NCI-H187 (cell line): Measurements from ENCODE around the gene ADAT3.
"Not testable (repeated sequence)": the region's sequence is repeated elsewhere in the genome, so short reads cannot be mapped to it uniquely, and the experiment has no call there.

ENCODE experiments used
- DNase-seq, 2 experiments: peaks; one replicate each; lab custom pipeline; 2025; lab: John Stamatoyannopoulos, UW

The ADAT3 gene

DNA sequence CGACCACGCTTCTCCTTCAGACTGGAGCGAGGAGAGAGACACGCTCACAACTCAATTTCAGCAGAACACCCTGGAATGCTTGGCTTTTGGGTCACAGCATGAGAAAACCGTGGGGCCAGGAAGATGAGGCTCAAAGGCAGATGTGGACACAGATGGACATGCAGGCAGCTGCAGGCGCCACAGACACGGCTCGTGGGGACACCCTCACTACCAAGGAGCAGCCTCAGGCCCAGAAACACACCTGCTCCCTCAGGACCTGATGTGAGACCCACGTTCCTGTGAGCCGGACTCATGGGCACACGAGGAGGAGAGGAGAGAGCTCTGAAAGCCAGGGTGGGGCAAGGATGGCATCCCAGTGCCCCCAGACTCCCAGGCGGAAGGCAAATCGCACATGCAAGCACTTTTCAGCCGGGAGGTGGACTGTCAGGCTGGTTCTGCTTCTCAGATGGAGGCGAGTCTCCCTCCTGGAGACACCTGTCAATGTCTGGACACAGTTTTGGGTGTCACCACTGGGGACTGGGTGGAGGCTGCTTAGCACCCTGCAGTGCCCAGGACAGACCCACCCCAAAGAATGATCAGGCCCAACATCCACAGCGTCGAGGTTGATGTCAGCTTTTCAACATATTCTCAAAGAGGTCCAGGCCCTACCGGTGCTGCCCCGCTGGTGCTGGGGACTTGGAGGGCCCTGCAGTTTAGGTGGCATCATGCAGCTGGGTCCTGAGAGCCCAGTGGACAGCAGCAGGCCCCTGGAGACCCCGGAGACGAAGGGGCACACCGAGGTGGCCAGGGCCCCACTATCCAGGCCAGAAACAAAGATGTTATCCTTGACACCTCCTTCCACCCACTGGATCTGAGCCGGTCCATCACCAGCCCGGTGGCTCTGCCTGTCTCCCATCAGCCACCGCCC lies 22.2 kb upstream of the ADAT3 start:
- DNase-seq: no peak

DNA sequence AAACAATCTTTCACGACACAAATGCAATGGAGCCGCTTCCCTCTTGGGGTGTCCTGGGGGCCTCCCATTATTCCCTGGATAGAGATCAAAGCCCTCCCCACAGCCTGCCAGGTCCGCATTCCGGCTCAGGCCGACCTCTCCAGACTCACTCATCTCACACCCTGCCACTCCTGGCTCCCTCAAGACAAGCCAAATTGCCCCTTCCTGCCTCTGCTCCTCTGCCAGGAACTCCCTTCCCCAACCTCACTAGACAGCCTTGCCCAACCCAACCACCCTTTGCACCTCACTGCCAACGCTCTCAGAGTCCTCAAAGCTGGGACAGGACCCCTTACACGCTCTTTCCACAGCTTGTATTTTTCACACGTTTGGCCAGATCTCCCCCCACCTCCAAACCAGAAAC lies 21.4 kb upstream of the ADAT3 start:
- no peak for DNase-seq

DNA sequence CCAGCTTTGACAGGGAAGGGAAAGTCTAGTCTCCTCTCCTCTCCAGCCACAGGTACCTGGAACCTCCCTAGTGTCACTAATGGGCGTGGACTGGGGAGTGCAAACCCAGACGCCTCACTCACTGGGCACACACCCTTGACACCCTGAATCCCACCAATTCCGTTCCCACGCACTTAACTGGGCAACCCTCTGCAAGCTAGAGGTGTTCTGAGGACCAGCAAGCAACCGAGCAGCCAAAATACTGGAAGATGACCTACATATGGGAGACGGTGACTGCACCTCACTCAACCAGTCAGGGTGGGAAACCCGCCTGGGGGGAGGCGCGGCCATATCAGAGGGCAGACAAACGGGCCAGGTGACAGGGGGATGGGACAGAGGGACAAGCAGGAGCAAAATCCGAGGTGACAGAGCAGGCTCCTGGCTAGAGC lies 20.9 kb upstream of the ADAT3 start:
- DNase-seq: no peak

DNA sequence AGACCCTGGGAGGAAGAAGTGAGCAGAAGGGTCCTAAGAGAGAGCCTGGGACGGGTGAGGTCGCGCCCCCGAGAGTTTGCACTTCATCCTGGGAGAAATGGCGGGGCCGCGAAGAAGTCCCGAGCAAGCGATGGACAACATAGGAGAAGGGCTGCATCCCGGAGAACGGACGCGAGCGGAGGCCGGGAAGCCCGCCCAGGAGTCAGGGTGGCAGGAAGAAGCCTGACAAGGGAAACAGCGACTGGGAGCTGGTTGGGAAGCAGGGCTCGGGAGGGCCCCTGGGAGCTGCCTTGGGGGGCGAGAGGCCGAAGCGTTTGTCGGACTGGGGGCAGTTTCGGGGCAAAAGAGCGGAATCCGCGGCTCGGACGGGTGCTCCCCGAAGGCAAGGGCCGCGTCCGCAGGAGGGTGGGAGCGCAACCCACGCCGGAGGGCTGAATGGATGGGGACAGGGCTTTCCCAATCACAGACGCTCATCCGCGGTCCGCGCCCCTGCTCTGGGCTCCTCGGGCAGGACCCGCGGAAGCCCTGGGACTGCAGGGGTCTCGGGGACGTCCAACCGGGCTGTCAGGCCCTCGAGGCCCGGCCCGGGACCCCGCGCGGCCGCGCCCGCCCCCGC lies 20.4 kb upstream of the ADAT3 start:
- no peak for DNase-seq

DNA sequence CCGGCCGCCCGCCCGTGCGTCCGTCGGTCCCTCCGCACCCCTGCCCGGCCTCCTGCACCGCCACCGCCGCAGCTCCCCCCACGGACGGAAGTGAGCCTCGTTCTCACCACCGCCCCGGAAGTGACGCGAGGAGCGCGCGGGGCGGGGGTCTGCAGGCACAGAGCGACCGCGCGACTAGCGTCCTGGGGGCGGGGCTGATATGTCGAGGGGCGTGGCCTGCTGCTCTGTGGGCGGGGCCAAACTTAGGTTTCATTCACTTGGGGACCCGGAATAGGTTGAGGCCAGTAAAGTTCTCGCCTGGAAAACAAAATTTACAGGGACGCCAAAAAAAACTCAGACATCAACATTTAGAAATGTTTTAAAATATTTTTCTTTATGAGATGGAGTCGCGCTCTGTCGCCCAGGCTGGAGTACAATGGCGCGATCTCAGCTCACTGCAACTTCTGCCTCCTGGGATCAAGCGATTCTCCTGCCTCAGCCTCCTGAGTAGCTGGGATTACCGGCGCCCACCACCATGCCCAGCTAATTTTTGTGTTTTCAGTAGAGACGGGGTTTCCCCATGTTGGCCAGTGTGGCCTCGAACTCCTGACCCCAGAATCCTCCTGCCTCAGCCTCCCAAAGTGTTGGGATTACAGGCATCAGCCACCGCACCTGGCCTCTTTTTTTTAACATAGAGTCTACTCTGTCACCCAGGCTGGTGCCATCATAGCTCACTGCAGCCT lies 19.6 kb upstream of the ADAT3 start, which contains the start of gene ABHD17A:
TSS of gene ABHD17A (minus strand) at position 99 of the 722 bp plus-strand sequence. CDS start 3,930 bp downstream, outside the sequence.
- DNase-seq: peak; percentile 84 to 87

DNA sequence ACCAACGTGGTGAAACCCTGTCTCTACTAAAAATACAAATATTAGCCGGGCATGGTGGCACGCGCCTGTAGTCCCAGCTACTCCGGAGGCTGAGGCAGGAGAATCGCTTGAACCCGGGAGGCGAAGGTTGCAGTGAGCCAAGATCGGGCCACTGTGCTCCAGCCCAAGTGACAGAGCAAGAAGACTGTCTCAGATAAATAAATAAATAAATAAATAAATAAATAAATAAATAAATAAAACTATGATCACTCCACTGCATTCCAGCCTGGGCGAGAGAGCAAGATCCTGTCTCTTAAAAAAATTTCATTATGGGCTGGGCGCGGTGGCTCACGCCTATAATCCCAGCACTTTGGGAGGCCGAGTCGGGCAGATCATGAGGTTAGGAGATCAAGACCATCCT lies 18.8 kb upstream of the ADAT3 start:
- not testable (repeated sequence) for DNase-seq

DNA sequence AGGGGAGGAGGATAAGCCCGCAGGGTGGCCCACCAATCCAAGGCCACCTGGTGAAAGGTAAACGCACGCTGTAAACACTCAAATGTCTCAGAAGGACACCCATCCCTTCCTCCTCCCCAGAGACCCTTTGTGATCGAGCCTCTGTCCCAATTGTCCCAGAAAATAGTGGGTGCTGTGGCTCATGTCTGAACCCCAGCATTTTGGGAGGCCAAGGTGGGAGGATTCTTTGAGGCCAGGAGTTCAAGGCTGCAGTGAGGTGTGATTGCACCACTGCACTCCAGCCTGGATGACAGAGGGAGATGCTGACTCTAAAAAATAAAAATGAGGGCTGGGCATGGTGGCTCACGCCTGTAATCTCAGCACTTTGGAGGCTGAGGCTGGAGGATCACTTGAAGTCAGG lies 16.8 kb upstream of the ADAT3 start:
- DNase-seq: no peak

DNA sequence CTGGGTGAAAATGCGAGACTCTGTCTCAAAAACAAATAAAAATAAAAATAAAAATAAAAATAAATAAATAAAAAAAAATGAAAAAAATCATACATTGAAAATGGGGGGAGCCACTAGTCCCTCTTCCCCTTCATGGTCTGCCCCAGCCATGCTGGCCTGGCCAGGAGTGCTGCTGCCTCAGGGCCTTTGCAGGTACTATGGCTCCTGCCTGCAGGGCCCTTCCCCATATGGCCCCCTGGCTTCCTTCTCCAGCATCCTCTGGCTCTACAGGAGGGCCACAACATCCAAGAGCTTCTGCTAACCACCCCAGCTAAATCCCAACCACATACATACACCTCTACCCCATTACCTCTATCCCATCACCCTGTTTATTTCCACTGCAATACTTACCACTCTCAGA lies 15.3 kb upstream of the ADAT3 start:
- no peak for DNase-seq

DNA sequence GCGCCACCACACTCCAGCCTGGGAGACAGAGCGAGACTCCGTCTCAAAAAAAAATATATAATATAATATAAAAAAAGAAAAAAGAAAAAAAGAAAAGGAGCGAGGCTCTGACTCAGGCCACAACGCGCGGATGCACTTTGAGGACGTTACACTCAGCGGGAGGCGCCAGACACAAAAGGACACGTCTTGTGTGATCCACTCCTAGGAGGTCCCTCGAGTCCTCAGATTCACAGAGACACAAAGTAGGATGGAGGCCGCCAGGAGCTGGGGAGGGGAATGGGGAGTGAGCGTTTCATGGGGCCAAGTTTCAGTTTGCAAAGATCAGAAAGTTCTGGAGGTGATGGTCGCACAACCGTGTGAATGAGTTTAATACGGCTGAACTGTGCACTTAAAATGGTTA lies 11.4 kb upstream of the ADAT3 start:
- DNase-seq: no peak

DNA sequence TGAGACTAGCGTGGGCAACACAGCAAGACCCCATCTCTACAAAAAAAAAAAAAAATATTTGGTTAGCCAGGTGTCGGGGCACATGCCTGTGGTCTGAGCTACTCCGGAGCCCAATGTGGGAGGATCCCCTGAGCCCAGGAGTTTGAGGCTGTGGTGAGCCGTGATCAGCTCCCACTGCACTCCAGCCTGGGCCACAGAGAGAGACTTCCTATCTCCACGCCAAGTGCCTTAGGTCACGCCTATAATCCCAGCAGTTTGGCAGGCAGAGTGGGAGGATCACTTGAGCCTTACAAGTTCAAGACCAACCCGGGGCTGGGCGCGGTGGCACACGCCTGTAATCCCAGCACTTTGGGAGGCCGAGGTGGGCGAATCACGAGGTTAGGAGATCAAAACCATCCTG lies 8.7 kb upstream of the ADAT3 start:
- DNase-seq: no peak

DNA sequence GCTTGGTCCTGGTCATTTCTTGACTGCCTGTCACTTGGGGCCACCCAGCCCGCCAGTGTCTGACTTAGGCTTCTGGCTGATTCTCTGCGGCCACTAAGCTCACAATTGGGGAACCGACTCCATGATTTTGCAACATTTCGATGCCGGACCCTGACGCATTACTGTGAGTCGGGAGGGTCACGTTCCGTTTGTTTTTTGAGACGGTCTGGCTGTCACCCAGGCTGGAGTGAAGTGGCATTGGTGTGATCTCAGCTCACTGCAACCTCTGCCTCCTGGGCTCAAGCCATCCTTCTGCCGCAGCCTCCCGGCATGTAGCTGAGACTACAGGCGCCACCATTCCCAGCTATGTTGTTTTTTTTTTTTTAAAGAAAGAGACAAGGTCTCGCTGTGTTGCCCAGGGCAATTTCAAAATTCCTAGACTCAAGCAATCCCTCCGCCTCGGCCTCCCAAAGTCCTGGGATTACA lies 3.2 kb upstream of the ADAT3 start:
- no peak for DNase-seq

DNA sequence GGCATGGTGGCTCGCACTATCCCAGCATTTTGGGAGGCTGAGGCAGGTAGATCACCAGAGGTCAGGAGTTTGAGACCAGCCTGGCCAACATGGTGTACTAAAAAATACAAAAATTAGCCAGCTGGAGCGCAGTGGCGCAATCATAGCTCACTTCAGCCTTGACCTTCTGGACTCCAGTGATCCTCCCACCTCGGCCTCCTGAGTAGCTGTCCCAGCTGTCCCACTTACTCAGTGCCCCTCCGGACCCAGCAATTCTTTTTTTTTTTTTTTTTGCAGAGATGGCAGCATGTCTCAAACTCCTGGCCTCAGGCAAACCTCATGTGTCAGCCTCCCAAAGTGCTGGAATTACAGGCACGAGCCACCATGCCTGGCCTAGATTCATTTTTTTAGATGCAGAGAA lies 2.3 kb upstream of the ADAT3 start:
- no peak for DNase-seq

DNA sequence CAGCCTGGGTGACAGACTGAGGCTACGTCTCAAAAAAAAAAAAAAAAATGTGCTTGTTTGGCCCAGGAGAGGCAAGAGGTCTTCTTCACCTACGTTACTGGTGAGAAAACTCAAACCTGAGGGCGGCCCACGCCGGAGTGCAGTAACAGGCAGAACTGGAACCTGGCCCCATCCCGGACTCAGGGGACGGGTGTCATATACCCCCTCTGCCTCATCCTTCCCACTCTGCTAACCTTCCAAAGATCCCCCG lies 414 bp upstream of the ADAT3 start:
- no peak for DNase-seq

DNA sequence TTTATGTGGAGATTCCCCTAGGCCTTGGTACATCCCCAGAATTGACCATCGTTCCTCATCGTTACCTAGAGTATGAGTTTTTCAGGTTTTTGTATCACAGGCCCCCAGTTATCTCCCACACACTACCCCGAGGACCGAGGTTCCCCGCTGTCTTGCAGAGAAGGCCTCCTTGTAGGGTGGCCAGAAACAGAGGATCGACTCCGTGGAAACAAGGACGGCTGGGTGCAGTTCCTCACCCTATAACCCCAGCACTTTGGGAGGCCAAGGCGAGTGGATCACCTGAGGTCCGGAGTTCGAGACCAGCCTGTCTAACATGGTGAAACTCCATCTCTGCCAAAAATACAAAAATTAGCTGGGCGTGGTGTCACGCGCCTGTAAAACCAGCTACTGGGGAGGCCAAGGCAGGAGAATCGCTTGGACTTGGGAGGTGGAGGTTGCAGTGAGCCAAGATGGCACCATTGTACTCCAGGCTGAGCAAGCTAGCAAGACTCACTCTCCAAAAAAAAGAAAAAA lies 720 bp downstream of the ADAT3 start:
- no peak for DNase-seq

DNA sequence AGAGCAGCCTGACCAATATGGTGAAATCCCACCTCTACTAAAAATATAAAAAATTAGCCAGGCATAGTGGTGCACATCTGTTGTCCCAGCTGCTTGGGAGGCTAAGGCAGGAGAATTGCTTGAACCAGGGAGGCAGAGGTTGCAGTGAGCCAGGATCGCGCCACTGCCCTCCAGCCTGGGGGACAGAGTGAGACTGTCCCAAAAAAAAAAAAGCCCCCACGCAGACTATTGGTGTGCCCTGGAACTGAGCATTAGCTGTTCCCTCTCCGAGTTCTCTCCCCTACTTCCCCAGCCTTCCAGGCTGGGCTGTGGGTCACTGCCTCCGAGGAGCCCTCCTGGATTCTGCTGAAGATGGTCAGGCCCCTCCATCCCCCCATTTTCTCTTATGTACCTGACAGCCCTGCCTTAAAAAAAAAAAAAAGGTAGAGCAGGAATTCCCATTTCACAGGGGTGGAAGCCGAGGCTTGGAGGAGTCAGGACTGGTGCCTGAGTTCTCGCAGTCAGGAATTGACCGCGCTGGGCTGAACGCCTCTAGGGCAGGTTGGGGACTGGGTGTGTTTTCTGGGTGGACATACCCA lies 1.9 kb downstream of the ADAT3 start:
- DNase-seq: no peak

DNA sequence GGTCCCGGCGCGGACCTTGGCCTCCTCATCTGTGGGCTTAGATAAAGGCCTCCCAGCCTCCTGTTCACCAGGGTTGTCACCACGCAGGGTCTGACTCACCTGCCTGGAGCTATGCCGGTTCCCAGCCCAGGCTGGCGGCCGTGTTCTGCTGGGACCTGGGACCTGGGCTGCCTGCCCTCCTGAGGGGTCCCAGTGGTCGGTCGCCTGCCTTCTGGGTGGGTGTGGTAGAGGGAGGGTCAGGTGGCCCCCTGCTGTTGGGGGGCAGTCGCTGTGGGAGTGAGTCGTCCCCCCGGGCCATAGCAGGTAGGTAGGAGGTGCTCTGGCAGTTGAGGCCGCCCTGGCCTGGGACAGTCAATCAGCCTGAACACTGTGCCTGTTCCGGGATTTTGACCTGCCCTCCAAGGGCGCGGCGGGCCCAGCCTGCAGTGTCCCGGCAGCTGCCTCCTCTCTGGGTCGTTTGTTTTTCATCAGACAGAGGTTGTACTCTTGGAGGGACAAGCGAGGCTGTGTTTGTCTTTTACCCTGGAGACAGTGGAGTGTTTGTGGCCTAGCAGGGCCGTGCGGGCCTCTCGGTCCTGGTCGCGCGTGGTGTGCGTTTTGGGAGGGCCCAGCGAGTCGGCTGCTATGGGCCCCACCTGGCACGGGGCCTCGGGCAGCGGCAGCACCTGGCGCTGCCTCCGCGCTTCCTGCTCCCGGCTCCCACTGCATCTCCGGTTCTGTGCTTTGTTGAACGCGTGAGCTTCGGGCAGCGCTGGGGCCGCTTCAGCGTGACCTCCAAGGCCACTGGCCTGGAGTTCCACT lies 2.6 kb downstream of the ADAT3 start:
- no peak for DNase-seq

DNA sequence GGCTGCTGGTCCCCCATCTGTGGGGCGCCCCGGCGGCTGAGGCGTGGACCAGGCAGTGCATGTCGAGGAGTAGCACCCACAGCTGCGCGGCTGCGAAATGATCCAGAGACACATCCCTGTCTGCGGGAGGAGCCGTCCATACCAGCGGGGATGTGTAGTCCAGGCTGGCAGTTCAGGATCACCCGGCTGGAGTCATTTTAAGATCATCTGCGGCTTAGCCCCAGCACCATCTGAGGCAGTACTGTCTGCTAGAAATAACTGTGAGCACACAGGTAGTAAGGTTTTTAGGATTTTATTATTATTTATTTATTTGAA lies 3.1 kb downstream of the ADAT3 start:
- no peak for DNase-seq

DNA sequence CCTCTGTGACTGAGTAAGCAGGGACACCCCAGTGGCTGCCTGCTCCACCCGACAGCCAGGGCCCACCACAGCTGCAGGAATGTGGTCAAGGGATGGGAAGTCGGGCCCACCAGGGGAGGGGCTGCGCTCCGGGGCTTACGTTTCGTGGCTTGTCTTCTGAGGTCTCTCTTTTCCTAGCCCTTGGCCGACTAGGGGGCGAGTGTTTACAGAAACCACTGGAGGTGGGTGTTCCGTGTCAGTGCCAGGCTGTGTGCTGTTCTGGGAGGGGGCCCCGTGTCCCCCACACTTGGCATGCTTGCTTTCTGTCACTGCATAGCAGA lies 4.5 kb downstream of the ADAT3 start:
- DNase-seq: no peak

DNA sequence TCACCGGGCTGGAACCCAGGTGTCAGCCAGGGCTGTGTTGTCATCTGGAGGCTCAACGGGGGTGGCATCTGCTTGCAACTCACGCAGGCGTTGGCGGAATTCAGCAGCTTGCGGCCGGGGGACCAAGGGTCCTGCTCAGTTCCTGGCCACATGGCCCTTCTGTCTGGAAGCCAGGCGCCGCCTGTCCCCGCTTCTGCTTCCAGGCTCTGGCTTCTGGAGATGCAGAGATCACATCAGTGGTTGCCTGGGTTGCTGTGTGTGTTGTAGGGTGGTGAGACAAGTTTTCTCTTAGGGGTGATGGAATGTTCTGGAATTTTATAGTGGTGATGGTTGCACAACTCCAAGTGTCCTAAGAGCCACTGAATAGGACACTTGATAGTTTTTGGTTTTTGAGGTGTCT lies 5.0 kb downstream of the ADAT3 start:
- DNase-seq: no peak

DNA sequence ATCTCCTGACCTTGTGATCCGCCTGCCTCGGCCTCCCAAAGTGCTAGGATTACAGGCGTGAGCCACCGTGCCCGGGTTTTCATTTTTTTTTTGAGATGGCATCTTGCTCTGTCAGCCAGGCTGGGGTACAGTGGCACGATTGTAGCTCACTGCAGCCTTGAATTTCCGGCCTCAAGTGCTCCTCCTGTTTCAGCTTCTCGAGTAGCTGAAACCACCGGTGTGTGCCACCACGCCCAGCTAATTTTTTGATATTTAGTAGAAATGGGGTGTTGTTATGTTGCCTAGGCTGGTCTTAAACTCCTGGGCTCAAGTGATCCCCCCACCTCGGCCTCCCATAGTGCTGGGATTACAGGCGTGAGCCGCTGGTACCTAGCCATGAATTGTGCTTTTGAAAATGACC lies 5.9 kb downstream of the ADAT3 start:
- DNase-seq: no peak

DNA sequence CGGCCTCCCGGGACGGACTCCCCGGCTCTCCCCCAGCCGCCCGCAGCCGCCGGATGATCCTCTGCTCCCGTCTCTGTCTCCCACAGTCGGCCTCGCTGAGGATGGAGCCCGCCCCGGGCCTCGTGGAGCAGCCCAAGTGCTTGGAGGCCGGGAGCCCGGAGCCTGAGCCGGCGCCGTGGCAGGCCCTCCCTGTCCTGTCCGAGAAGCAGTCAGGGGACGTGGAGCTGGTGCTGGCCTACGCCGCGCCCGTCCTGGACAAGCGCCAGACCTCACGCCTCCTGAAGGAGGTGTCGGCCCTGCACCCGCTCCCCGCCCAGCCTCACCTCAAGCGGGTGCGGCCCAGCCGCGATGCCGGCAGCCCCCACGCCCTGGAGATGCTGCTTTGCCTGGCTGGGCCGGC lies 6.8 kb downstream of the ADAT3 start:
- DNase-seq: no peak
